Activated T-helper 1 cell treated with Interleukin-2 at 50 U/mL for 16 hours (primary cell): ENCODE data around the gene RSL24D1.
"Not testable (repeated sequence)": the region's sequence is repeated elsewhere in the genome, so short reads cannot be mapped to it uniquely, and the experiment has no call there.

Experiments used
- DNase-seq: peaks from one replicate; pipeline ENCODE4 v3.0.0-alpha.2; 2020; ENCODE audit warnings: low read depth

RSL24D1 gene

GRCh38 chr15:55204464-55204863 is 7.7 kb upstream of the RSL24D1 start:
- no peak for DNase-seq

GRCh38 chr15:55202206-55202605 is 5.5 kb upstream of the RSL24D1 start:
- DNase-seq = no peak

- no peak for DNase-seq
Observed at GRCh38 chr15:55198706-55199105, 2.0 kb upstream of the RSL24D1 start.

- DNase-seq = no peak
Observed at GRCh38 chr15:55197719-55198118, 978 bp upstream of the RSL24D1 start.

GRCh38 chr15:55197362-55197705 is 593 bp upstream of the RSL24D1 start:
- DNase-seq = no peak

- no peak for DNase-seq
Observed at GRCh38 chr15:55195996-55196395, 745 bp downstream of the RSL24D1 start.

- no peak for DNase-seq
Observed at GRCh38 chr15:55194256-55194655, 2.5 kb downstream of the RSL24D1 start.

- DNase-seq = no peak
Observed at GRCh38 chr15:55186331-55186730, 10.4 kb downstream of the RSL24D1 start.

GRCh38 chr15:55183679-55184078 is 13.1 kb downstream of the RSL24D1 start:
- DNase-seq = no peak

- DNase-seq = no peak
Observed at GRCh38 chr15:55179141-55179540, 17.6 kb downstream of the RSL24D1 start.

GRCh38 chr15:55170361-55170760 is 26.4 kb downstream of the RSL24D1 start:
- DNase-seq = no peak

GRCh38 chr15:55168350-55168974 is 28.3 kb downstream of the RSL24D1 start:
- peak; percentile 5 for DNase-seq

GRCh38 chr15:55164284-55164683 is 32.5 kb downstream of the RSL24D1 start:
- DNase-seq = no peak

GRCh38 chr15:55151631-55152030 is 45.1 kb downstream of the RSL24D1 start:
- no peak for DNase-seq

- DNase-seq = not testable (repeated sequence)
Observed at GRCh38 chr15:55143132-55143531, 53.6 kb downstream of the RSL24D1 start.

GRCh38 chr15:55133972-55134371 is 62.8 kb downstream of the RSL24D1 start:
- no peak for DNase-seq

GRCh38 chr15:55132672-55133071 is 64.1 kb downstream of the RSL24D1 start:
- DNase-seq = no peak
